Right cardiac atrium (tissue), 5 donors: ENCODE measurements around the gene ADA. TPM values are rescaled to one million over a fixed set of nuclear protein-coding genes. Genes with fewer than 3 reads are reported as not detected.

Experiments
- ATAC-seq, 2 donors: fragments of 200-7000 bp; cut with Tn5 transposase; one replicate each; pipeline versions ENCODE4 v1.8.0 to v1.9.1; 2020; ENCODE audit warnings: moderate library complexity in 2 of 2, mild to moderate bottlenecking in 1 of 2
- DNase-seq, 3 donors: peaks; one replicate each; pipeline ENCODE4 v3.0.0-alpha.2; 2020
- H3K27ac ChIP-seq: one replicate; pipeline ENCODE4 v1.5.1; 2013; ENCODE audit warnings: mild to moderate bottlenecking, low read length, control low read depth, moderate library complexity
- H3K27me3 ChIP-seq: one replicate; pipeline ENCODE4 v1.6.1; 2013; ENCODE audit not compliant: control insufficient read depth, insufficient read depth
- H3K4me1 ChIP-seq: one replicate; pipeline ENCODE4 v1.6.1; 2013; ENCODE audit warnings: low read length; ENCODE audit not compliant: control insufficient read depth, insufficient read depth
- H3K4me3 ChIP-seq: one replicate; pipeline ENCODE4 v1.5.1; 2013; ENCODE audit warnings: low read length, control low read depth
- H3K9me3 ChIP-seq: one replicate; pipeline ENCODE4 v1.6.1; 2013; ENCODE audit warnings: low read length; ENCODE audit not compliant: control insufficient read depth
- WGBS: extraction: QIAGEN DNeasy Blood & Tissue Kit; methylation state at CpG from one replicate; pipeline ENCODE4 v1.1.7; 2013; 5-methylcytosine and 5-hydroxymethylcytosine counted together
- intact Hi-C, 4 donors: fragments of 100-400 bp; cut with DNase I; formaldehyde crosslinking; loops; one replicate each; pipeline versions ENCODE4 v1.11.0 to v1.14.0; 2022 to 2023
- polyA plus RNA-seq: library from polyadenylated mRNA; stranded (reverse); fragments of 200-250 nt; gene quantifications from one replicate; pipeline ENCODE4 v1.2.3, GENCODE V29; 2013
- total RNA-seq, 4 donors: library from RNA; stranded (reverse); fragmentation: NEBNext Ultra II Directional; extraction: Animal tissue kit (Norgen Biotek cat#: 25700); gene quantifications; one replicate each; pipeline ENCODE4 v1.2.1, GENCODE V29; 2021
- donor health status: healthy with polysubstance abuse.
- donor health status: DM: no; HTN: yes; CAD: no.
- donor health status: DM: no; HTN: no; CAD: no.
- donor health status: DM: no; HTN: yes; CAD: no; lungs with severe emphysema.
- donor health status: DM: yes; HTN: yes; CAD: no.

Gene ADA
- total and polyA plus RNA-seq, 5 donors = 11.6 to 22.8 (median 12.4) TPM

DNA sequence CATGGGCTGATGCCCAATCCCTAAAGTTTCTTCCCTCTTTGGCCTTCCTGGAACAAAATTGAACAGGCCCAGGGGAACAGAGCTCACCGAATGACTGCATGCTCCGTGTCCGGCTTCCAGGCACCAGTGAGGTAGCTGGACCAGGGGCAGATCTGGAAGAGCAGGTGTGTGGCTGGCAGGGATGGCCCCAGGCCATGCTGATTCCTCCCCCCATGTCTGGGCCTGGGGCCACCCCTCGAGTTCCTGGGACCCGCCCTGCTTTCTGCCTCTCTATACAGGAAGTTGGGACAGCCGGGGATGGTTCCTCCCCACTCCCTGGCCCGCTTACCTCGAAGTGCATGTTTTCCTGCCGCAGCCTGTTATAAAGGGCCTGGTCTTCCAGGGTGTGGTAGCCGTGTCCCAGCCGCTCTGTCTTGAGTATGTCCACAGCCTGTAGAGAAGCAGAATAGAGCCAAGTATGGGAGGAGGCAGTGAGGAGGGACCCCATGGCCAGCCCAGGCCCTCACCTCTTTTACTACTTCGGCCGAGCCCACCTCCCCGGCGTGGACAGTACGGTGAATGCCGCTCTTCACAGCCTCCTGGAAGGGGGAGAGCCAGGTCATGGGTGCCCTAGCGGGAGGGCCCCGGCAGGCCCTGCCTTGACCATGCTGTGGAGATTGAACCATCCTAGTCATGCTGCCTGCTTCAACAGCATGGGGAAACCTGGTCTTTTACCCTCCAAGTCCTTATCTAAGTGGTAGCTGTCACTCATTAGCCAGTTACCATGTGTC, 28.8 kb downstream of the ADA start:
- Histone ChIP-seq H3K4me1 (peaks cover 5% of the 10 kb centered on the region), H3K27ac (no peak overlapping the region), H3K27me3 (no peaks in the 10 kb centered on the region), H3K4me3 (no peak overlapping the region), H3K9me3 (no peaks in the 10 kb centered on the region)
- ATAC-seq (no peak), DNase-seq (peak in 1 of 3 donors; percentile 35)
- 90% methylated on average over 19 of the region's 19 CpGs for WGBS
- intact Hi-C loops = no loop called here

- 97% methylated on average over 8 of the region's 8 CpGs for WGBS
- intact Hi-C loops = no loop called here
- peak in 1 of 3 donors; percentile 48 for DNase-seq
Measured at GRCh38 chr20:44621939-44622338, 29.6 kb downstream of the ADA start.

DNA sequence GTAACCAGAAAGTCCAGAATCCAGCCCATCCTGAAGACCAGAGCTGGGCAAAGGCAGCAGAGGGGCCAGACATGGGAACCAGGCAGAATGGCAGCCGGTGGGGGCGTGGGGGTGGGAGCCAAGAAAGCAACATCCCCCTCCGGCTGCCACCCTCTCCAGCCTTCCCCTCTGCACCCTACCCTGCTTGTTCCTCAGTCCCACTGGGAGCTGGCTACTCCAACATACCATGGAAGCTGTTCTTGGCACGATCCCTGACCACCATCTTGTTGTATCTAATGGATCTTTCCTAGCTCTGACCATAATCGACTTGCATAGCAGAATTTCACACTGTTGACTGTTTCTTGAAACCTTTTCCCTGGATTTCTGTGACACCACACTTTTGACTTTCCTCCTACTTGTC, 30.2 kb downstream of the ADA start:
- ATAC-seq (no peak), DNase-seq (peak in 1 of 3 donors; percentile 42)
- 94% methylated on average over 5 of the region's 5 CpGs for WGBS
- Histone ChIP-seq H3K9me3 (no peaks in the 10 kb centered on the region), H3K4me1 (peaks cover 5% of the 10 kb centered on the region), H3K27me3 (no peaks in the 10 kb centered on the region), H3K4me3 (no peak overlapping the region), H3K27ac (no peak overlapping the region)
- intact Hi-C loops = no loop called here

More at GRCh38 chr20:44621939-44622338, 29.6 kb downstream of the ADA start:
- no peak overlapping the region for H3K4me3 ChIP-seq
- no peak overlapping the region for H3K27ac ChIP-seq
- H3K9me3 ChIP-seq = no peaks in the 10 kb centered on the region
- H3K27me3 ChIP-seq = no peaks in the 10 kb centered on the region
- peaks cover 5% of the 10 kb centered on the region for H3K4me1 ChIP-seq
- no peak for ATAC-seq

- WGBS = 96% methylated on average over 5 of the region's 5 CpGs
- Histone ChIP-seq H3K27me3 (no peaks in the 10 kb centered on the region), H3K4me1 (peaks cover 13% of the 10 kb centered on the region), H3K9me3 (no peaks in the 10 kb centered on the region), H3K27ac (no peak overlapping the region), H3K4me3 (no peak overlapping the region)
- no peak for ATAC-seq
- intact Hi-C loops = no loop called here
- DNase-seq = peak in 1 of 3 donors; percentile 11
Measured at GRCh38 chr20:44620030-44620429, 31.5 kb downstream of the ADA start.

- peak in 1 of 3 donors; percentile 21 for DNase-seq
- Histone ChIP-seq H3K4me3 (no peak overlapping the region), H3K27me3 (no peaks in the 10 kb centered on the region), H3K4me1 (peaks cover 14% of the 10 kb centered on the region), H3K9me3 (no peaks in the 10 kb centered on the region), H3K27ac (no peak overlapping the region)
- WGBS = 92% methylated on average over 7 of the region's 7 CpGs
- intact Hi-C loops = loop anchor here (5.0 to 10.0 kb wide), 3 partner anchors 82 to 404 kb away; partner anchors contain the start of gene OSER1 (in 1 of the 4)
- ATAC-seq = no peak
Measured at GRCh38 chr20:44619294-44619693, 32.2 kb downstream of the ADA start.

DNA sequence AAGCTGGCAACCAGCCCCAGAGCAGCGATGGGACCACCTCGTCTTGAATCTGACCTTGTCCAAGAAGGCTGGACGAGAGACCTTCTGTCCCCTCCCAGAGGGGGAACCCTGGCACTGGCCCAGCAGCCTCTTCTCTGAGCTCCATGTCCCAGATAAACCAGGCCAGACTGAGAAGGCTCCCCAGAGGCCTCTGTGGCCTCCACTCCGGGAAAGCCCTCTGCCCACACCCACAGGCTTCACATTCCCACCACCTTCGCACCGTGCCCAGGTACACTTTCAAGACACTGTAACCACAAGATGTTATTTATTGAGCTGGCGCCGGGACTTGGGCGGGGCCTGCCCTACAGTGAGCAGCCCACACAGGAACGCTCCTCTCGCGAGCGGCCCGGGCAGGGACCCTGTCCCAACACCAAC, 33.2 kb downstream of the ADA start:
- intact Hi-C loops = loop anchor here (5.0 to 10.0 kb wide), 3 partner anchors 81 to 404 kb away; partner anchors contain the start of gene OSER1 (in 1 of the 4)
- ATAC-seq (no peak), DNase-seq (peak; percentile 46 to 81 (median 80))
- Histone ChIP-seq H3K27me3 (no peaks in the 10 kb centered on the region), H3K27ac (no peak overlapping the region), H3K9me3 (no peaks in the 10 kb centered on the region), H3K4me3 (no peak overlapping the region), H3K4me1 (peaks cover 14% of the 10 kb centered on the region)
- WGBS = 48% methylated on average over 14 of the region's 14 CpGs

DNA sequence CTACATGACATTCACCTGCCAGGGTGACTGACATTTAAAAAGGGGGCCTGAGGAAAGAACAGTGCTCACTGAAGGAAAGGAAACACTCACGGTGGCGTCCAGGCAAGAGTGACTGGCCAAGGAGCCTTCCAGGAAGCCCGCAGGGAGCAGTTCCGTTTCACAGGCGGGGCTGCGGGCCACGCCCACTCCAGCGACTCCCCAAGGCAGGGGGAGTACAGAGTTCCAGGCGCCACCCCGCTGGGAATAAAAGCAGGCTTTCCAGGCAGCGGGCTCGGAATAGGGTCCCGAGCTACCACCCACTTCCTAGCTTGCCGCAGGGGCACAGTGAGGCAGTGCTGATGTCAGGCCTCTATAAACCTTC, 34.9 kb downstream of the ADA start:
- 38% methylated on average over 14 of the region's 14 CpGs for WGBS
- peaks cover 14% of the 10 kb centered on the region for H3K4me1 ChIP-seq
- ATAC-seq = peak; percentile 56 to 74
- H3K27me3 ChIP-seq = no peaks in the 10 kb centered on the region
- no peak overlapping the region for H3K4me3 ChIP-seq
- H3K9me3 ChIP-seq = no peaks in the 10 kb centered on the region
- DNase-seq = peak; percentile 82 to 89 (median 88)
- intact Hi-C loops = loop anchor here (5.0 to 10.0 kb wide), 3 partner anchors 79 to 402 kb away; partner anchors contain the start of gene OSER1 (in 1 of the 4)
- H3K27ac ChIP-seq = peak overlapping the region; percentile 67

- ATAC-seq = peak; percentile 1 to 6
- no peak overlapping the region for H3K4me3 ChIP-seq
- WGBS = 72% methylated on average over 14 of the region's 14 CpGs
- intact Hi-C loops = loop anchor here (5.0 to 10.0 kb wide), 3 partner anchors 79 to 401 kb away; partner anchors contain the start of gene OSER1 (in 1 of the 4)
- H3K27ac ChIP-seq = peak overlapping the region; percentile 67
- DNase-seq = peak; percentile 59 to 82 (median 80)
- H3K27me3 ChIP-seq = no peaks in the 10 kb centered on the region
- H3K9me3 ChIP-seq = no peaks in the 10 kb centered on the region
- peaks cover 14% of the 10 kb centered on the region for H3K4me1 ChIP-seq
Measured at GRCh38 chr20:44615876-44616603, 35.5 kb downstream of the ADA start.

DNA sequence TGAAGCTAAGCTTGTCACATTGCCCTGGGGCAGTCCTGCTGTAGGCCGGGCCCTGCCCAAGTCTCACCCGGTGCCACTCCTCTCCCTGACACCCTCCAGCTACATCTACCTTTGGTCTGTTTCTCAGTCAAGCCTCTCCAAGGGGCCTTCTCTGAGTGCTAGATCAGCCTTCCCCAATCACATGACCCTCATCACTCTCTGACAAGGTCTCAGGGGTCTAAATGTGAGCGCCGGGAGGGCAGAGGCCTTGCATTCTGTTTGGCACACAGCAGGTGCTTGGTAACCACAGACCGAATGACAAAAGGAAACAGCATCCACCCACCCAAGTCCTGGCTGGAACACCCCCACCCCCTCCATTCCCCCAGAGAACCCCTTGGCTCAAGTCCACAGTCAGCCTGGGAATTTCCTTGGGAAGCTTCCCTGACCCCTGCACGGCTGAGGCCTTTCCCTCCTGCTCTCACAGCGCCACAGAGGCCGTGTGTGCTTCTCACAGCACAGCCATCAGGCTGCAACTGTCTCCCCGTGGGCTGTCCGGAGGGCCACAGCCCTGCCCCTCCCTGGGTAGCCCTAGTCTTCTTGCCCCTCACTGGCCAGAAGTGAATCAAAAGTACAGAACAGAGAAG, 36.2 kb downstream of the ADA start:
- peak; percentile 24 to 52 for ATAC-seq
- 23% methylated on average over 10 of the region's 10 CpGs for WGBS
- H3K27ac ChIP-seq = peak overlapping the region; percentile 77
- intact Hi-C loops = loop anchor here (5.0 to 10.0 kb wide), 3 partner anchors 78 to 400 kb away; partner anchors contain the start of gene OSER1 (in 1 of the 4)
- H3K4me1 ChIP-seq = peaks cover 15% of the 10 kb centered on the region
- no peak overlapping the region for H3K4me3 ChIP-seq
- DNase-seq = peak; percentile 40 to 79 (median 66)
- H3K9me3 ChIP-seq = no peaks in the 10 kb centered on the region
- no peaks in the 10 kb centered on the region for H3K27me3 ChIP-seq

DNA sequence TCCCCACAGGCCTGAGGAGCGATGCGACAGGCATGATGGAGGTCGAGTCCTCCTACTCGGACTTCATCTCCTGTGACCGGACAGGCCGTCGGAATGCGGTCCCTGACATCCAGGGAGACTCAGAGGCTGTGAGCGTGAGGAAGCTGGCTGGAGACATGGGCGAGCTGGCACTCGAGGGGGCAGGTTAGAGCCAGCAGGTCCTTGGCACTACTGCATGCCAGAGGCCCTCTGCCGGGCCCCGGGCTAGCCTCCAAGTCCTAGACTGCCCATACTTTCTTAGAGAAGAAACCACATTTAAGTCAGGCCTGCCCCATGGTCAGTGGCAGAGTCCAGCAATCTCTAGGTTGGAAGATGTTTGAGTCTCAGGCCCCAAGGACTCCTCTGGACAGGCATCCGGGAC, 37.0 kb downstream of the ADA start:
- peak in 1 of 2 donors; percentile 42 for ATAC-seq

More for the DNA sequence above, 37.0 kb downstream of the ADA start:
- peak; percentile 40 to 81 (median 77) for DNase-seq
- no peaks in the 10 kb centered on the region for H3K9me3 ChIP-seq
- intact Hi-C loops = loop anchor here (5.0 to 10.0 kb wide), 5 partner anchors 92 to 400 kb away; partner anchors contain the start of genes OSER1 (in 1 of the 4), SERINC3 (in 1 of the 4) and TTPAL (in 1 of the 4)
- no peaks in the 10 kb centered on the region for H3K27me3 ChIP-seq
- H3K4me3 ChIP-seq = no peak overlapping the region
- peak overlapping the region; percentile 77 for H3K27ac ChIP-seq
- peaks cover 20% of the 10 kb centered on the region for H3K4me1 ChIP-seq
- WGBS = 57% methylated on average over 14 of the region's 14 CpGs
